Measurements from ENCODE around the gene MACROH2A1.

The MACROH2A1 gene

DNA sequence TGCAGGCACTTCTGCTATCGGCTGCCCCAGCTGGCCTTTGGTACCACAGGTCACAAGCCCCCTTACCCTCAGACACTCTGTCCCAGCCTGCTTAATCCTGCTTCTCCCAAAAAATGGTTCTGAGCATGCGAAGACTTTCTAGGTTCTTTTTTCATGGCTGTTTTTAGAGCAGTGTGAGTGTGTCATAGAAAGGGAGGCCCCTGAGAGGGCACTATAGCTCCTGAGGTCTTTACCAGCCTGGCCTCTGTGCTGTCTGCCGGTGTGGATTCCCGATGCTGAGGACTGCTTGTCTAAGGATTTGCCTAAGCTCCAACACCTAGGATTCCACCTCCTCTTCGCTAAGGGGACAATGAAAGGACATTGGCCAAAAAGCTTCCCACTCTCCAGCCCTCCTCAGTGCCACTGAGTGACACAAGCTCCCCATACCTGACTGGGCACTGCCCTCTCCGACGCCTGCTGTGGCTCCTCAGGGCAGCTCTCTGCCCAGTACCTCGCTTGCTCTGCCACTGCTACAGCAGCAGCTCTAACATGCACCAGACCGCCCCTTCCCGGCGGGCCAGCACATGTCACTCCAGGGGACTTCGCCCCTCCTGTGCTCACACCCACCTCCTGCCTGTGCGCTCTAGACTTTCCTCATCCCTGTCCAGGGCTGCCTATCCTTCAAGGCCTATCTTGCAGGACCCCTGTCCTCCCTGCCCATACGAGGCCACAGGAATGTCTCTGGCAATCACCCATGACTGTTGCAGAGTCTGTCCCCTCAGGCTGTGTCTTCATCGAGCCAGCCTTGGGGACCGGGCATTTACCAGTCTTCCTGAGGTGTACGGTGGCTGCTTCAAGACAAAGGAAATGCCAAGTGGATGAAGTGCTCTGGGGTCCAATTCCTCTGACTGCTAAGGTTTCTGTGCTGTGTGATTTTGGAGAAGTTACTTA lies 21.0 kb downstream of the MACROH2A1 start:
- peaks cover 18% of the 10 kb centered on the region; the same call in 1 of the 2 replicates for H3K36me3 ChIP-seq (ENCODE audit: low read length)
- H3K4me3 ChIP-seq (ENCODE audit: insufficient read depth, low read length, poor library complexity, severe bottlenecking): no peak overlapping the region
- peaks cover 50% of the 10 kb centered on the region for H3K79me2 ChIP-seq (ENCODE audit: insufficient read depth, low read length)
- no peaks in the 10 kb centered on the region for H3K9me2 ChIP-seq (replicated peaks; ENCODE audit: insufficient read depth, low read length)
- H3K27me3 ChIP-seq (ENCODE audit: low read length): no peaks in the 10 kb centered on the region
- no peak overlapping the region for H3K9ac ChIP-seq (ENCODE audit: low read length)
- H3K4me2 ChIP-seq (ENCODE audit: low read depth, low read length, poor library complexity, severe bottlenecking): no peak overlapping the region
- peaks cover under 1% of the 10 kb centered on the region; the same call in 1 of the 2 replicates for H4K20me1 ChIP-seq (ENCODE audit: low read depth, low read length)
- H3K27ac ChIP-seq (ENCODE audit: low read depth, low read length): no peak overlapping the region
- no peak overlapping the region for H2AFZ ChIP-seq (ENCODE audit: low read depth, low read length, severe bottlenecking)
- no peaks in the 10 kb centered on the region for H3K9me3 ChIP-seq (ENCODE audit: insufficient read depth, low read length)
- TF ChIP-seq EZH2phosphoT487 (conservative IDR thresholded peaks at IDR 0.05; ENCODE audit: low read length): no peak
- TF ChIP-seq, protein P1, sequence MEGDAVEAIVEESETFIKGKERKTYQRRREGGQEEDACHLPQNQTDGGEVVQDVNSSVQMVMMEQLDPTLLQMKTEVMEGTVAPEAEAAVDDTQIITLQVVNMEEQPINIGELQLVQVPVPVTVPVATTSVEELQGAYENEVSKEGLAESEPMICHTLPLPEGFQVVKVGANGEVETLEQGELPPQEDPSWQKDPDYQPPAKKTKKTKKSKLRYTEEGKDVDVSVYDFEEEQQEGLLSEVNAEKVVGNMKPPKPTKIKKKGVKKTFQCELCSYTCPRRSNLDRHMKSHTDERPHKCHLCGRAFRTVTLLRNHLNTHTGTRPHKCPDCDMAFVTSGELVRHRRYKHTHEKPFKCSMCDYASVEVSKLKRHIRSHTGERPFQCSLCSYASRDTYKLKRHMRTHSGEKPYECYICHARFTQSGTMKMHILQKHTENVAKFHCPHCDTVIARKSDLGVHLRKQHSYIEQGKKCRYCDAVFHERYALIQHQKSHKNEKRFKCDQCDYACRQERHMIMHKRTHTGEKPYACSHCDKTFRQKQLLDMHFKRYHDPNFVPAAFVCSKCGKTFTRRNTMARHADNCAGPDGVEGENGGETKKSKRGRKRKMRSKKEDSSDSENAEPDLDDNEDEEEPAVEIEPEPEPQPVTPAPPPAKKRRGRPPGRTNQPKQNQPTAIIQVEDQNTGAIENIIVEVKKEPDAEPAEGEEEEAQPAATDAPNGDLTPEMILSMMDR (IDR thresholded peaks at IDR 0.05; ENCODE audit: insufficient read depth, low read length, poor library complexity, severe bottlenecking): no peak
- H3F3A ChIP-seq (ENCODE audit: insufficient read depth): no peaks in the 10 kb centered on the region

- no peaks in the 10 kb centered on the region for H3K9me2 ChIP-seq (replicated peaks; ENCODE audit: insufficient read depth, low read length)
- H3K4me2 ChIP-seq (ENCODE audit: low read depth, low read length, poor library complexity, severe bottlenecking): no peak overlapping the region
- no peak overlapping the region for H2AFZ ChIP-seq (ENCODE audit: low read depth, low read length, severe bottlenecking)
- no peak for TF ChIP-seq EZH2phosphoT487 (conservative IDR thresholded peaks at IDR 0.05; ENCODE audit: low read length)
- peaks cover 12% of the 10 kb centered on the region; the same call in 1 of the 2 replicates for H3K36me3 ChIP-seq (ENCODE audit: low read length)
- H3K27me3 ChIP-seq (ENCODE audit: low read length): no peaks in the 10 kb centered on the region
- no peaks in the 10 kb centered on the region for H3F3A ChIP-seq (ENCODE audit: insufficient read depth)
- no peak overlapping the region for H3K4me3 ChIP-seq (ENCODE audit: insufficient read depth, low read length, poor library complexity, severe bottlenecking)
- H3K9me3 ChIP-seq (ENCODE audit: insufficient read depth, low read length): no peaks in the 10 kb centered on the region
- peaks cover 46% of the 10 kb centered on the region for H3K79me2 ChIP-seq (ENCODE audit: insufficient read depth, low read length)
- no peaks in the 10 kb centered on the region; the same call in 1 of the 2 replicates for H4K20me1 ChIP-seq (ENCODE audit: low read depth, low read length)
- no peak overlapping the region for H3K9ac ChIP-seq (ENCODE audit: low read length)
- no peak overlapping the region for H3K27ac ChIP-seq (ENCODE audit: low read depth, low read length)
Observed at GRCh38 chr5:135376961-135377624, 21.9 kb downstream of the MACROH2A1 start.

DNA sequence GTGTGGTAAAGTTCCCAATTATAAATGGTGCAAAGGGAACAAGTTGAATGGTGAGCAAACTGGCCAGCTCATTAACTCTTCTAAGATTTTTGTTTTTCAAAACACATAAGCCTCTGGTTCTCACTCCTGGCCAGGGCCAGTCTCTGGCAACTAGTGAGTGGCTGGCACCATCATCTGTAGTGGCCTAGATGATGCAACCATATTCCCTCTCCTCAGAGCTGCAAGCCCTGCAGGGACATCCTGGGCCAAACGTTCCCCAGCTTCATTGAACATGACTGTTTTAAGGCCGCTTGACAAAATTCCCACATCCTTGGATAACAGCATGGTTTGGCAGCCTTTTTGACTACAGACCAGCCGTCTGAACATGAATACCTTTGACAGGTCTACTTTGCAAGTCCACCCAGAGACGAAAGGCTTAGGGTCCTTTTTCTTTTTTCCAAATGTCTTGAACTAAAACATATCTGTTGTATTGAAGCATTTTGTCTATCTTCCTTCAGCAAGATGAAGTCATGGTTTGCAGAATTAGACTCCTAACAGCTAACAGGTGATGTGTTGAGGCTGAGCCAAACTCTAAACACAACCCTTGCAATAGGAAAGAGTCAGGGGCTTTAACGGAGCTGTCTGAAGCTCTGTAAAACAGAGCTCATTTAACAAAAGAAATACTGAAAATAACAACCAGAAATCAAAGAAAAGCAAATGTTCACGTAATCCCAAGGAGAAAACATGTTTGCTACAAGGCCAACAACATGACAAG lies 23.8 kb downstream of the MACROH2A1 start:
- TF ChIP-seq EZH2phosphoT487 (conservative IDR thresholded peaks at IDR 0.05; ENCODE audit: low read length): no peak
- peaks cover 33% of the 10 kb centered on the region for H3K79me2 ChIP-seq (ENCODE audit: insufficient read depth, low read length)
- H3K27me3 ChIP-seq (ENCODE audit: low read length): no peaks in the 10 kb centered on the region
- no peak overlapping the region for H2AFZ ChIP-seq (ENCODE audit: low read depth, low read length, severe bottlenecking)
- no peaks in the 10 kb centered on the region for H3K9me3 ChIP-seq (ENCODE audit: insufficient read depth, low read length)
- no peaks in the 10 kb centered on the region for H3K9me2 ChIP-seq (replicated peaks; ENCODE audit: insufficient read depth, low read length)
- no peak overlapping the region for H3K4me2 ChIP-seq (ENCODE audit: low read depth, low read length, poor library complexity, severe bottlenecking)
- no peaks in the 10 kb centered on the region for H3F3A ChIP-seq (ENCODE audit: insufficient read depth)
- no peak overlapping the region for H3K27ac ChIP-seq (ENCODE audit: low read depth, low read length)
- H3K4me3 ChIP-seq (ENCODE audit: insufficient read depth, low read length, poor library complexity, severe bottlenecking): no peak overlapping the region
- H3K36me3 ChIP-seq (ENCODE audit: low read length): peaks cover 5% of the 10 kb centered on the region; the same call in 1 of the 2 replicates
- H4K20me1 ChIP-seq (ENCODE audit: low read depth, low read length): no peaks in the 10 kb centered on the region; the same call in 1 of the 2 replicates
- H3K9ac ChIP-seq (ENCODE audit: low read length): no peak overlapping the region
